ENCODE data around the gene NEXN.
A peak's percentile ranks its signal among the peaks of the same experiment; 100 is the strongest.

NEXN gene

GRCh38 chr1:77888081-77888780 is at the start of gene NEXN:
Gene NEXN (plus strand): TSS chr1:77888624. CDS start chr1:77916107, 27,483 bp downstream.
- no peaks in the 10 kb centered on the region for H3K36me3 Mint-ChIP-seq
- H3K4me1 Mint-ChIP-seq: peaks cover 18% of the 10 kb centered on the region
- peak within 1 kb of the TSS; percentile 66 for H3K4me3 Mint-ChIP-seq
- H3K27ac Mint-ChIP-seq: no peak within 1 kb of the TSS
- ATAC-seq (no peak), DNase-seq (ENCODE audit: low spot score in 2 of 2) (no peak)
- no peaks in the 10 kb centered on the region for H3K9me3 Mint-ChIP-seq

- H3K36me3 Mint-ChIP-seq: peaks cover 40% of the 10 kb centered on the region
- H3K27ac Mint-ChIP-seq: no peak overlapping the region
- H3K4me1 Mint-ChIP-seq: no peaks in the 10 kb centered on the region
- ATAC-seq: no peak
- DNase-seq (ENCODE audit: low spot score in 2 of 2): no peak
- no peak overlapping the region for H3K4me3 Mint-ChIP-seq
- H3K9me3 Mint-ChIP-seq: no peaks in the 10 kb centered on the region
Observed at GRCh38 chr1:77841574-77841973, 46.9 kb upstream of the NEXN start.

- Mint-ChIP-seq H3K4me1 (no peaks in the 10 kb centered on the region), H3K27ac (no peak overlapping the region), H3K36me3 (peaks cover 39% of the 10 kb centered on the region), H3K4me3 (no peak overlapping the region), H3K9me3 (no peaks in the 10 kb centered on the region)
- ATAC-seq (no peak), DNase-seq (ENCODE audit: low spot score in 2 of 2) (no peak)
Observed at GRCh38 chr1:77845951-77846350, 42.5 kb upstream of the NEXN start.

DNA sequence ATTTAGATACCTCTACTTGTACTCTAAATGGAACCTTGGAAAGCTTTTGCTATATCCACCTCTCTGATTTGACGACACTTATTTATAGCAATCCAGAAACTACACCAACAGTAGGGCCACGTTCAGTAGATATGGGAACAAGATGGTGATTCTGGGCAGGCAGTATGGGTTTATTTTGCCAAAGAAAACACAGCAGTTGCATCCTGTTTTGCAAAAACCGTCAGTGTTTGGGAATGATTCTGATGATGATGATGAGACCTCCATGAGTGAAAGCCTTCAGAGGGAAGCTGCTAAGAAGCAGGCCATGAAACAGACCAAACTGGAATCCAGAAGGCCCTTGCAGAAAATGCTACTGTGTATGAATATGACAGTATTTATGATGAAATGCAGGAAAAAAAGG is 41.5 kb upstream of the NEXN start:
- Mint-ChIP-seq H3K4me3 (no peak overlapping the region), H3K36me3 (peaks cover 39% of the 10 kb centered on the region)
- no peak for DNase-seq (ENCODE audit: low spot score in 2 of 2)

GRCh38 chr1:77847621-77848080 is 40.8 kb upstream of the NEXN start:
- Mint-ChIP-seq H3K9me3 (no peaks in the 10 kb centered on the region), H3K27ac (no peak overlapping the region), H3K36me3 (peaks cover 39% of the 10 kb centered on the region), H3K4me1 (no peaks in the 10 kb centered on the region), H3K4me3 (no peak overlapping the region)
- ATAC-seq (no peak), DNase-seq (ENCODE audit: low spot score in 2 of 2) (no peak)

More for the DNA sequence above, 41.5 kb upstream of the NEXN start:
- Mint-ChIP-seq H3K4me1 (no peaks in the 10 kb centered on the region), H3K9me3 (no peaks in the 10 kb centered on the region), H3K27ac (no peak overlapping the region)
- no peak for ATAC-seq

DNA sequence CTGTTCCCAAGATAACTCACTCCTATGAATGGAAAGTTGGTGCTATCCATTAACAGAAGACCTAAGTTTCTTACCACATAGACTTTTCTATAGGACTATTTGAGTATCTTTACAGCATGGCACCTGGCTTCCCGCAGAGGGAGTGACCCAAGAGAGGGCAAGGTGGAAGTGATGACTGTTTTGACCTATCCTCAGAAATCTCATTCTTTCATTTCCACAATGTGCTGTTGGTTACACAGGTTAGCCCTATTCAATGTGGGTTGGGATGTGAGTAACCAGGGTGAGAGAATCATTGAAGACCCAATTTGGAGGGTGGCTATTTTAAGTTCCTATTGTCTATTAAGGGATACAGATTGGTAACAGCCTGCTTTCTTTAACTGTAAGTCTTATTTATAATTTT is 38.3 kb upstream of the NEXN start:
- Mint-ChIP-seq H3K4me3 (no peak overlapping the region), H3K9me3 (peaks cover 4% of the 10 kb centered on the region), H3K36me3 (peaks cover 22% of the 10 kb centered on the region), H3K4me1 (peaks cover 3% of the 10 kb centered on the region), H3K27ac (no peak overlapping the region)
- DNase-seq (ENCODE audit: low spot score in 2 of 2): no peak
- no peak for ATAC-seq

DNA sequence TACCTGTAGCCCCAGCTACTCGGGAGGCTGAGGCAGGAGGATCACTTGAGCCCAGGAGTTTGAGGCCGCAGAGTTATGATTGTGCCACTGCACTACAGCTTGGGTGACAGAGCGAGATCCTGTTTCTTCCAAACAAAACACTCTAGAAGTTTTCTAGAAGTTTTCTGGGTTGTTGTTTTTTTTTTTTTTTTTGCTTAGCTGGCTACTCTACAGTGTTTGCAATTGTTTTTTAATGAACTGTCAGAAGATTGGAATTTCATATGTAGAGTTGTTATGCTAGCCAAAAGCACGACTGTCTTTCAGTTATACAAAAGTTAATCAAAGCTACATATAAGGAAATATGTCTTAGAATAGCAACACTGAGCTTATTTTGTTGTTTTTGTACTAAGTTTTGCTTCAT is 30.9 kb upstream of the NEXN start:
- H3K27ac Mint-ChIP-seq: no peak overlapping the region
- no peak for ATAC-seq
- no peak for DNase-seq (ENCODE audit: low spot score in 2 of 2)
- H3K9me3 Mint-ChIP-seq: peaks cover 11% of the 10 kb centered on the region
- peaks cover 12% of the 10 kb centered on the region for H3K4me1 Mint-ChIP-seq
- H3K36me3 Mint-ChIP-seq: peaks cover 37% of the 10 kb centered on the region
- no peak overlapping the region for H3K4me3 Mint-ChIP-seq

- Mint-ChIP-seq H3K36me3 (peaks cover 42% of the 10 kb centered on the region), H3K4me1 (peaks cover 12% of the 10 kb centered on the region), H3K9me3 (peaks cover 11% of the 10 kb centered on the region), H3K4me3 (no peak overlapping the region), H3K27ac (peak overlapping the region; percentile 60)
- no peak for DNase-seq (ENCODE audit: low spot score in 2 of 2)
- ATAC-seq: no peak
Observed at GRCh38 chr1:77858725-77859124, 29.7 kb upstream of the NEXN start.

GRCh38 chr1:77859248-77859647 is 29.2 kb upstream of the NEXN start:
- peaks cover 47% of the 10 kb centered on the region for H3K36me3 Mint-ChIP-seq
- H3K9me3 Mint-ChIP-seq: peaks cover 11% of the 10 kb centered on the region
- DNase-seq (ENCODE audit: low spot score in 2 of 2) (no peak), ATAC-seq (no peak)
- H3K4me1 Mint-ChIP-seq: peaks cover 12% of the 10 kb centered on the region
- no peak overlapping the region for H3K4me3 Mint-ChIP-seq
- H3K27ac Mint-ChIP-seq: peak overlapping the region; percentile 60

GRCh38 chr1:77866296-77866695 is 22.1 kb upstream of the NEXN start:
- DNase-seq (ENCODE audit: low spot score in 2 of 2) (no peak), ATAC-seq (no peak)
- Mint-ChIP-seq H3K4me3 (no peak overlapping the region), H3K27ac (no peak overlapping the region), H3K9me3 (no peaks in the 10 kb centered on the region), H3K36me3 (peaks cover 64% of the 10 kb centered on the region), H3K4me1 (no peaks in the 10 kb centered on the region)

- ATAC-seq (no peak), DNase-seq (ENCODE audit: low spot score in 2 of 2) (no peak)
- Mint-ChIP-seq H3K9me3 (no peaks in the 10 kb centered on the region), H3K4me1 (no peaks in the 10 kb centered on the region), H3K36me3 (peaks cover 26% of the 10 kb centered on the region), H3K4me3 (no peak overlapping the region), H3K27ac (no peak overlapping the region)
Observed at GRCh38 chr1:77872645-77873044, 15.8 kb upstream of the NEXN start.

GRCh38 chr1:77873461-77873860 is 15.0 kb upstream of the NEXN start:
- no peak for ATAC-seq
- no peak overlapping the region for H3K4me3 Mint-ChIP-seq
- DNase-seq (ENCODE audit: low spot score in 2 of 2): no peak
- peaks cover 30% of the 10 kb centered on the region for H3K36me3 Mint-ChIP-seq
- H3K4me1 Mint-ChIP-seq: no peaks in the 10 kb centered on the region
- no peaks in the 10 kb centered on the region for H3K9me3 Mint-ChIP-seq
- no peak overlapping the region for H3K27ac Mint-ChIP-seq

- Mint-ChIP-seq H3K27ac (no peak overlapping the region), H3K4me3 (no peak overlapping the region), H3K9me3 (no peaks in the 10 kb centered on the region), H3K4me1 (no peaks in the 10 kb centered on the region), H3K36me3 (peaks cover 27% of the 10 kb centered on the region)
- no peak for ATAC-seq
- no peak for DNase-seq (ENCODE audit: low spot score in 2 of 2)
Observed at GRCh38 chr1:77874804-77875445, 13.5 kb upstream of the NEXN start.

DNA sequence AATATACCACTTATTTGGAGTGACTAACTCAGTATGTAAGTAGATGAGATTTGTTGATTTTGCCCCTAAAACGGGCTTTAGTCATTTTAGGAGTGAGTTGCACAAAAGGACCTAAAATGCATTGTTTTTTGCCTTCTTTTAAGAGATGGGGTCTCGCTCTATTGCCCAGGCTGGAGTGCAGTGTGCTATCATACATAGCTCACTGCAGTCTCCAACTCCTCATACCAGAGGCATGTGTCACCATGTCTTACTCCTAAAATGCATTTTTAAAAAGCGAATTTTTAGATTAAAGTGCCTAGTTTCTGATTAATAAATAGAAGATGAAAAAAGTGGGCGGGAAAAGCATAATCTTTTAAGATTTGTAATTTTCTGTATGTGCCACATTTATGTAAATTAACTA is 11.5 kb upstream of the NEXN start:
- Mint-ChIP-seq H3K9me3 (no peaks in the 10 kb centered on the region), H3K4me1 (no peaks in the 10 kb centered on the region), H3K36me3 (peaks cover 27% of the 10 kb centered on the region), H3K27ac (no peak overlapping the region), H3K4me3 (no peak overlapping the region)
- no peak for DNase-seq (ENCODE audit: low spot score in 2 of 2)
- ATAC-seq: no peak

DNA sequence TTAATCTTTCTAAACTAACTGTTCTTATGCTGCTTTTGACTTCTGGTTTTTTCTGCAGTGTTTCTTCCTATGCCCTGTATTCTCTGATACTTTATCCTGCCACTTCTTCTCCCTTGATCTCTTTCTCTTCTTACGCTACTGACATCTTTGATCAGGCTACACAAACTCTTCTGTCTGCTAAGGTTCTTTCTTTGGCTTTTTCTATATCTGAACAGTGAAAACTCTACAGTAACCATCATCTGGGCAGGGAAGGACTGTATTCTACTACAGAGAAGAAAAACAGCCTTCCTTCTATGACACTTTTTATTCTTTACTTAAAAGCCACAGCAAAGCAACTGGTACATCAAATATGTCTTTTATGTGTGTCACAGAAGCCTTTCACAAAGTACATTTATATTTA is 7.4 kb upstream of the NEXN start:
- no peak overlapping the region for H3K4me3 Mint-ChIP-seq

GRCh38 chr1:77882411-77882810 is 6.0 kb upstream of the NEXN start:
- Mint-ChIP-seq H3K27ac (no peak overlapping the region), H3K9me3 (no peaks in the 10 kb centered on the region), H3K4me1 (peaks cover 8% of the 10 kb centered on the region), H3K36me3 (peaks cover 13% of the 10 kb centered on the region), H3K4me3 (no peak overlapping the region)
- no peak for ATAC-seq
- DNase-seq (ENCODE audit: low spot score in 2 of 2): no peak

More for the DNA sequence above, 7.4 kb upstream of the NEXN start:
- Mint-ChIP-seq H3K9me3 (no peaks in the 10 kb centered on the region), H3K27ac (no peak overlapping the region), H3K4me1 (no peaks in the 10 kb centered on the region), H3K36me3 (peaks cover 13% of the 10 kb centered on the region)
- ATAC-seq (no peak), DNase-seq (ENCODE audit: low spot score in 2 of 2) (no peak)

Data from stimulated activated effector memory CD8-positive, alpha-beta T cell treated with anti-CD3 and anti-CD28 coated beads, Interleukin-12 subunit alpha, Interleukin-12 subunit beta, amount 100 ng/mL, for 72 hours (primary cell).